Subcutaneous abdominal adipose tissue (tissue), 5 donors: ENCODE results near the gene FSTL4.

ENCODE experiments used
- H3K27ac ChIP-seq: one replicate; pipeline ENCODE4 v1.7.0; 2013; ENCODE audit warnings: low read depth, mild to moderate bottlenecking, inconsistent platforms, low read length, moderate library complexity
- H3K27me3 ChIP-seq, 5 donors: one replicate each; pipeline ENCODE4 v1.7.0; 2013; ENCODE audit warnings: low read length in 5 of 5, inconsistent platforms in 1 of 5; ENCODE audit not compliant: control insufficient read depth in 5 of 5, insufficient read depth in 4 of 5
- H3K36me3 ChIP-seq, 5 donors: one replicate each; pipeline ENCODE4 v1.7.0; 2013; ENCODE audit warnings: low read length in 5 of 5; ENCODE audit not compliant: control insufficient read depth in 5 of 5, insufficient read depth in 5 of 5
- H3K4me1 ChIP-seq, 5 donors: one replicate each; pipeline ENCODE4 v1.7.0; 2013; ENCODE audit warnings: low read length in 5 of 5, mild to moderate bottlenecking in 3 of 5, moderate library complexity in 1 of 5; ENCODE audit not compliant: control insufficient read depth in 5 of 5, insufficient read depth in 5 of 5
- H3K4me3 ChIP-seq, 5 donors: one replicate each; pipeline ENCODE4 v1.7.0; 2013; ENCODE audit warnings: low read length in 5 of 5, low read depth in 1 of 5
- H3K9ac ChIP-seq, 5 donors: one replicate each; pipeline ENCODE4 v1.7.0; 2013; ENCODE audit warnings: low read length in 5 of 5, mild to moderate bottlenecking in 4 of 5, moderate library complexity in 3 of 5
- H3K9me3 ChIP-seq, 5 donors: one replicate each; pipeline ENCODE4 v1.7.0; 2013; ENCODE audit warnings: low read length in 5 of 5; ENCODE audit not compliant: control insufficient read depth in 5 of 5
- donor health status: healthy.
- donor health status: healthy.
- donor health status: healthy.
- donor health status: healthy.
- donor health status: healthy.

Gene FSTL4

GRCh38 chr5:133354323-133355185, 257.8 kb downstream of the FSTL4 start:
- Histone ChIP-seq H3K27me3 (peaks cover 0 to 3% (median 0%) of the 10 kb centered on the region in 5 donors), H3K9me3 (no peaks in the 10 kb centered on the region), H3K4me1 (no peaks in the 10 kb centered on the region), H3K36me3 (no peaks in the 10 kb centered on the region), H3K9ac (no peak overlapping the region), H3K4me3 (no peak overlapping the region), H3K27ac (no peak overlapping the region)

GRCh38 chr5:133353741-133354140, 258.6 kb downstream of the FSTL4 start:
- H3K4me3 ChIP-seq: no peak overlapping the region
- no peaks in the 10 kb centered on the region for H3K4me1 ChIP-seq
- peaks cover 0 to 3% (median 1%) of the 10 kb centered on the region in 5 donors for H3K27me3 ChIP-seq
- H3K27ac ChIP-seq: no peak overlapping the region
- no peak overlapping the region for H3K9ac ChIP-seq
- no peaks in the 10 kb centered on the region for H3K36me3 ChIP-seq
- H3K9me3 ChIP-seq: no peaks in the 10 kb centered on the region

- H3K27me3 ChIP-seq: peaks cover 0 to 11% (median 3%) of the 10 kb centered on the region in 5 donors
- H3K4me3 ChIP-seq: no peak overlapping the region
- no peak overlapping the region for H3K27ac ChIP-seq
- H3K9ac ChIP-seq: no peak overlapping the region
- H3K4me1 ChIP-seq: no peaks in the 10 kb centered on the region
- H3K36me3 ChIP-seq: no peaks in the 10 kb centered on the region
- no peaks in the 10 kb centered on the region for H3K9me3 ChIP-seq
Observed at GRCh38 chr5:133348406-133348805, 263.9 kb downstream of the FSTL4 start.

GRCh38 chr5:133347039-133347438, 265.3 kb downstream of the FSTL4 start:
- no peaks in the 10 kb centered on the region for H3K9me3 ChIP-seq
- H3K27ac ChIP-seq: no peak overlapping the region

GRCh38 chr5:133344266-133344665, 268.1 kb downstream of the FSTL4 start:
- H3K27me3 ChIP-seq: peaks cover 0 to 11% (median 3%) of the 10 kb centered on the region in 5 donors
- H3K4me1 ChIP-seq: no peaks in the 10 kb centered on the region
- no peak overlapping the region for H3K27ac ChIP-seq
- H3K36me3 ChIP-seq: no peaks in the 10 kb centered on the region
- no peaks in the 10 kb centered on the region for H3K9me3 ChIP-seq
- H3K4me3 ChIP-seq: no peak overlapping the region
- H3K9ac ChIP-seq: no peak overlapping the region

More at GRCh38 chr5:133347039-133347438, 265.3 kb downstream of the FSTL4 start:
- Histone ChIP-seq H3K4me1 (no peaks in the 10 kb centered on the region), H3K27me3 (peaks cover 0 to 11% (median 3%) of the 10 kb centered on the region in 5 donors), H3K36me3 (no peaks in the 10 kb centered on the region), H3K9ac (no peak overlapping the region), H3K4me3 (no peak overlapping the region)

- peaks cover 0 to under 1% (median 0%) of the 10 kb centered on the region in 5 donors for H3K4me1 ChIP-seq
- no peak overlapping the region for H3K27ac ChIP-seq
Observed at GRCh38 chr5:133343196-133343595, 269.1 kb downstream of the FSTL4 start.

GRCh38 chr5:133341915-133342710, 270.2 kb downstream of the FSTL4 start:
- no peaks in the 10 kb centered on the region for H3K36me3 ChIP-seq
- no peak overlapping the region for H3K27ac ChIP-seq
- H3K4me3 ChIP-seq: no peak overlapping the region
- H3K9me3 ChIP-seq: no peaks in the 10 kb centered on the region
- H3K27me3 ChIP-seq: peaks cover 0 to 4% (median 0%) of the 10 kb centered on the region in 5 donors
- H3K4me1 ChIP-seq: peaks cover 0 to 2% (median 0%) of the 10 kb centered on the region in 5 donors
- H3K9ac ChIP-seq: no peak overlapping the region

More at GRCh38 chr5:133343196-133343595, 269.1 kb downstream of the FSTL4 start:
- H3K4me3 ChIP-seq: no peak overlapping the region
- peaks cover 0 to 2% (median 0%) of the 10 kb centered on the region in 5 donors for H3K27me3 ChIP-seq
- H3K9ac ChIP-seq: no peak overlapping the region
- no peaks in the 10 kb centered on the region for H3K36me3 ChIP-seq
- H3K9me3 ChIP-seq: no peaks in the 10 kb centered on the region

GRCh38 chr5:133341296-133341695, 271.0 kb downstream of the FSTL4 start:
- Histone ChIP-seq H3K27ac (no peak overlapping the region), H3K27me3 (peaks cover 0 to 4% (median 0%) of the 10 kb centered on the region in 5 donors), H3K9ac (no peak overlapping the region), H3K36me3 (no peaks in the 10 kb centered on the region), H3K4me1 (peaks cover 0 to 2% (median 0%) of the 10 kb centered on the region in 5 donors), H3K4me3 (no peak overlapping the region), H3K9me3 (no peaks in the 10 kb centered on the region)

- H3K9ac ChIP-seq: no peak overlapping the region
- peaks cover 0 to 4% (median 0%) of the 10 kb centered on the region in 5 donors for H3K27me3 ChIP-seq
- no peaks in the 10 kb centered on the region for H3K36me3 ChIP-seq
- peaks cover 0 to 2% (median 0%) of the 10 kb centered on the region in 5 donors for H3K4me1 ChIP-seq
- H3K9me3 ChIP-seq: no peaks in the 10 kb centered on the region
- H3K4me3 ChIP-seq: no peak overlapping the region
- H3K27ac ChIP-seq: no peak overlapping the region
Observed at GRCh38 chr5:133340822-133341221, 271.5 kb downstream of the FSTL4 start.
